ENCODE data around the gene TENM4.

DNA sequence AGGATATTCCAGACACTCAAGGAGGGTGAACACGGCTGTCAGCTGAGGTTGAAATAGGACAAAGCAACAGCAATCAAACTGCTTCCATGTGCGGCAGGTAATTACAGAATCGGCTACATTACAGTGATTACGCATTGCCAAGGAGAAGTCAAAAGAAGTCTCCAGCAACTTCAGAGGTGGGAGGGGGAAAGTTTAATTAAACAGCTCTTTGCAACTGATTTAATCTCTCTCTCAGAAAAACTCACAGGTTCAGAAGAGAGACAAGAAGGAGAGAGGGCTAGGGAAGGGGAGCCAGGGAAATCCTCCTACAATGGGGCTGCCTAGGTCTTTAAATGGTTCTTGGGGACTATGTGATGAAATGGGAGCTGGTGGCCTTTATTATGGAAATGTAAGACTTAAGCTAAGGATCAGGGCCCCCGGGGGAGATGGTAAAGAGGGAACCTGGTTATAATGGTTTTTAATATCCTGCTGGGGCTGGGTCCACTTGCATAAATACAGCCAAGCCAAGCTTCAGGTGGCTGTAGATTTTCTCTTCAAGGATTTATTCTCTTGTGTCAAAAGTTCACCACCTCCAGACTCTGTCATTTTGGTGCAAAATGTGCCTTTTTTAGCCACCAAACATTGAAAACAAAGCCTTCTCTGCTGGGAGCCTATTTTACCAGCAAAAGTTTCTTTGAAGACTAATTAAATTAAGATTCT lies 511.5 kb downstream of the TENM4 start:
- TF ChIP-seq SP1 (IDR thresholded peaks at IDR 0.05) (no peak), ELF4 (IDR thresholded peaks at IDR 0.05) (no peak), FOXM1 (IDR thresholded peaks at IDR 0.05; ENCODE audit: borderline replicate concordance) (no peak)

All from HEK293T (cell line).